Endothelial cell of umbilical vein (primary cell): ENCODE measurements around the gene PTPRF. TPM values are rescaled to one million over a fixed set of nuclear protein-coding genes. Genes with fewer than 3 reads are reported as not detected.

ENCODE experiments used
- BruUV-seq: library from RNA; stranded (reverse); fragments of 400-500 nt; replicated peaks from 2 replicates; lab custom pipeline; 2021; lab: Mats Ljungman, UMichigan
- CTCF ChIA-PET: fragments of 300-600, 350-600 bp; sonication (Branson Sonifier 250); formaldehyde crosslinking; loops from one replicate; lab custom pipeline; 2021; ENCODE audit warnings: antibody characterized with exemption, inconsistent platforms; lab: Charles Lee
- POLR2A ChIA-PET: fragments of 300-600, 350-600 bp; sonication (Branson Sonifier 250); formaldehyde crosslinking; loops from one replicate; lab custom pipeline; 2021; ENCODE audit warnings: antibody characterized with exemption, inconsistent platforms; lab: Charles Lee
- DNase-seq: peaks from one replicate; pipeline ENCODE4 v3.0.0-alpha.2; 2011; ENCODE audit warnings: low read depth, low spot score
- FAIRE-seq: peaks from 2 replicates; lab custom pipeline; 2011; peaks lifted over from hg19 to GRCh38; lab: Jason Lieb, UNC
- H2AFZ ChIP-seq: 2 replicates; pipeline ENCODE4 v1.6.0; 2012; ENCODE audit warnings: low read depth, low read length, control low read depth, inconsistent platforms
- H3K27ac ChIP-seq: 2 replicates; pipeline ENCODE4 v1.5.1; 2011; ENCODE audit warnings: low read depth, mild to moderate bottlenecking, control low read depth, low read length, moderate library complexity; ENCODE audit not compliant: insufficient read depth
- H3K27me3 ChIP-seq, 2 experiments: 2 replicates each; pipeline versions ENCODE4 v1.6.0 to v1.6.1; 2011; ENCODE audit warnings: low read length in 2 of 2, mixed read lengths in 1 of 2; ENCODE audit not compliant: control insufficient read depth in 2 of 2, insufficient read depth in 2 of 2
- H3K36me3 ChIP-seq, 2 experiments: 2 replicates in 1 of 2; 3 replicates in 1 of 2; pipeline ENCODE4 v1.5.1; 2011; ENCODE audit warnings: low read length in 2 of 2, mild to moderate bottlenecking in 1 of 2, moderate library complexity in 1 of 2; ENCODE audit not compliant: control insufficient read depth in 2 of 2, insufficient read depth in 2 of 2; ENCODE audit errors: extremely low read depth in 1 of 2
- H3K4me1 ChIP-seq: 3 replicates; pipeline ENCODE4 v1.5.1; 2011; ENCODE audit warnings: mild to moderate bottlenecking, low read length; ENCODE audit not compliant: control insufficient read depth, insufficient read depth; ENCODE audit errors: extremely low read depth
- H3K4me2 ChIP-seq: 2 replicates; pipeline ENCODE4 v1.6.1; 2011; ENCODE audit warnings: low read length, control low read depth, mixed read lengths; ENCODE audit not compliant: insufficient read depth
- H3K4me3 ChIP-seq, 3 experiments: fragments of 200-600 bp in 1 of 3; sonication (generic), shearing (Covaris generic) in 1 of 3; replicated peaks in 1 of 3; 2 replicates each; pipeline ENCODE4 v1.5.1; 2011 to 2016; ENCODE audit warnings: control low read depth in 3 of 3, low read length in 3 of 3, mild to moderate bottlenecking in 2 of 3, inconsistent platforms in 1 of 3, low read depth in 1 of 3, moderate library complexity in 1 of 3; ENCODE audit not compliant: insufficient read depth in 1 of 3
- H3K79me2 ChIP-seq: 2 replicates; pipeline ENCODE4 v1.6.0; 2012; ENCODE audit warnings: low read length, inconsistent platforms; ENCODE audit not compliant: control insufficient read depth, insufficient read depth
- H3K9ac ChIP-seq: replicated peaks from 2 replicates; pipeline ENCODE3; 2011; ENCODE audit warnings: low read length, control low read depth; ENCODE audit not compliant: insufficient read depth; ENCODE audit errors: extremely low read depth
- H3K9me1 ChIP-seq: replicated peaks from 3 replicates; pipeline ENCODE4 v1.6.0; 2011; ENCODE audit warnings: mild to moderate bottlenecking, low read length; ENCODE audit not compliant: control insufficient read depth, insufficient read depth; ENCODE audit errors: extremely low read depth
- H3K9me3 ChIP-seq: replicated peaks from 2 replicates; pipeline ENCODE4 v1.5.1; 2012; ENCODE audit warnings: low read length, inconsistent platforms; ENCODE audit not compliant: control insufficient read depth, insufficient read depth
- H4K20me1 ChIP-seq: replicated peaks from 2 replicates; pipeline ENCODE3; 2011; ENCODE audit warnings: mild to moderate bottlenecking, low read length; ENCODE audit not compliant: control insufficient read depth, insufficient read depth; ENCODE audit errors: extremely low read depth
- CTCF ChIP-seq, 2 donors: IDR thresholded peaks; 1 replicate in 1 of 2; 2 replicates in 1 of 2; pipeline ENCODE4 v1.5.1; 2011; ENCODE audit warnings: low read length in 2 of 2, mild to moderate bottlenecking in 2 of 2, moderate library complexity in 2 of 2, control low read depth in 1 of 2, inconsistent platforms in 1 of 2, low read depth in 1 of 2; ENCODE audit not compliant: insufficient read depth in 1 of 2; ENCODE audit errors: extremely low read depth in 1 of 2
- EZH2 ChIP-seq: IDR thresholded peaks from 2 replicates; pipeline ENCODE4 v1.6.1; 2012; ENCODE audit warnings: borderline replicate concordance, low read depth, mild to moderate bottlenecking, moderate library complexity, low read length, inconsistent platforms; ENCODE audit not compliant: severe bottlenecking
- FOS ChIP-seq: IDR thresholded peaks from 2 replicates; pipeline ENCODE4 v1.6.1; 2011; ENCODE audit warnings: mild to moderate bottlenecking, low read length, moderate library complexity, borderline replicate concordance; ENCODE audit not compliant: insufficient read depth
- GATA2 ChIP-seq: IDR thresholded peaks from 2 replicates; pipeline ENCODE4 v1.7.0; 2011; ENCODE audit warnings: low read depth, mild to moderate bottlenecking, moderate library complexity, mixed read lengths, low read length; ENCODE audit not compliant: insufficient read length, insufficient read depth
- JUN ChIP-seq: IDR thresholded peaks from 2 replicates; pipeline ENCODE4 v1.6.1; 2011; ENCODE audit warnings: borderline replicate concordance, low read depth; ENCODE audit not compliant: insufficient read length, insufficient read depth
- MAX ChIP-seq: IDR thresholded peaks from 2 replicates; pipeline ENCODE4 v1.6.1; 2011; ENCODE audit not compliant: insufficient read depth, insufficient read length
- MYC ChIP-seq: IDR thresholded peaks from one replicate; pipeline ENCODE4 v1.6.1; 2011; ENCODE audit warnings: mild to moderate bottlenecking, low read depth, low read length
- POLR2A ChIP-seq: IDR thresholded peaks from 2 replicates; pipeline ENCODE4 v1.6.1; 2012; ENCODE audit warnings: low read depth, mild to moderate bottlenecking, control low read depth, low read length
- POLR2AphosphoS5 ChIP-seq: IDR thresholded peaks from 2 replicates; pipeline ENCODE4 v1.6.1; 2012; ENCODE audit warnings: low read depth, mild to moderate bottlenecking, control low read depth, low read length, moderate library complexity; ENCODE audit not compliant: insufficient read depth
- dilution Hi-C: fragments of 300-500 bp; cut with MboI; formaldehyde crosslinking; loops from one replicate; pipeline ENCODE4 v1.15.0; 2019; ENCODE audit warnings: low sequenced_read_pairs; ENCODE audit not compliant: extremely low pct_ligation_motif_present
- intact Hi-C: fragments of 100-400 bp; cut with micrococcal nuclease; formaldehyde crosslinking; loops from one replicate; pipeline ENCODE4 v1.10.0; 2022
- polyA plus RNA-seq, 4 experiments: library from polyadenylated mRNA; depleted of rRNA in 3 of 4; stranded (reverse) in 3 of 4; unstranded in 1 of 4; fragments of >200 nt; gene quantifications; 2 replicates each; pipeline versions ENCODE4 v1.2.1 to v1.2.3, GENCODE V29; 2011 to 2012; ENCODE audit warnings: missing spikeins in 1 of 4
- total RNA-seq: library from RNA; stranded (reverse); gene quantifications from 2 replicates; pipeline ENCODE4 v1.2.3, GENCODE V29; 2021

Gene PTPRF
- total and polyA plus RNA-seq, 2 donors (not counting 3 experiments of a cell fraction or from before 2014, with no cell fraction given), result 217 to 338 TPM

- ChIA-PET CTCF (interaction anchor here (0.8 to 1.0 kb wide), 2 partner anchors 10 to 18 kb away, joined by 3 to 4 read pairs; no protein-coding TSS in a partner anchor), POLR2A (no interaction called here)
- no peak for TF ChIP-seq JUN
- TF ChIP-seq EZH2, result no peak
- no peak for TF ChIP-seq POLR2A
- TF ChIP-seq MAX, result no peak
- no peak for TF ChIP-seq MYC
- no peak for TF ChIP-seq CTCF (IDR thresholded peaks at IDR 0.05; ENCODE audit: extremely low read depth in 1 of 2, insufficient read depth in 1 of 2, low read depth in 1 of 2, low read length in 2 of 2)
- TF ChIP-seq FOS, result no peak
- TF ChIP-seq POLR2AphosphoS5, result no peak
- no peak for TF ChIP-seq GATA2
Measured at GRCh38 chr1:43482215-43482614, 48.5 kb upstream of the PTPRF start.

More at GRCh38 chr1:43482215-43482614, 48.5 kb upstream of the PTPRF start:
- intact Hi-C loops, result no loop called here
- no peak for FAIRE-seq
- no peak overlapping the region for H3K4me2 ChIP-seq
- no peaks in the 10 kb centered on the region for H3K36me3 ChIP-seq
- H3K9me3 ChIP-seq, result no peaks in the 10 kb centered on the region
- H3K79me2 ChIP-seq, result no peaks in the 10 kb centered on the region
- H3K9ac ChIP-seq, result no peak overlapping the region
- H4K20me1 ChIP-seq, result no peaks in the 10 kb centered on the region
- H3K4me1 ChIP-seq, result peaks cover 6% of the 10 kb centered on the region
- dilution Hi-C loops, result no loop called here
- H3K9me1 ChIP-seq, result no peaks in the 10 kb centered on the region
- no TSS peak for BruUV-seq
- H2AFZ ChIP-seq, result no peak overlapping the region
- H3K4me3 ChIP-seq, result no peak overlapping the region
- H3K27ac ChIP-seq, result no peak overlapping the region
- no peak for DNase-seq
- H3K27me3 ChIP-seq, result no peaks in the 10 kb centered on the region
